ENCODE results near the gene RAPGEF1.

RAPGEF1 gene

GRCh38 chr9:131582466-131583336 is 157.2 kb downstream of the RAPGEF1 start:
- no peak for TF ChIP-seq CTCF (conservative IDR thresholded peaks at IDR 0.05; ENCODE audit: low read depth)
- ChIA-PET CTCF (interaction anchor here (1.0 kb wide), 1 partner anchor 158 kb away, joined by 4 read pairs; no protein-coding TSS in a partner anchor), POLR2A (ENCODE audit: low non-redundant PET) (no interaction called here)
- no peak overlapping the region for H3K27ac ChIP-seq
- no peak for DNase-seq (ENCODE audit: low spot score)

GRCh38 chr9:131582056-131582455 is 157.8 kb downstream of the RAPGEF1 start:
- ChIA-PET POLR2A (ENCODE audit: low non-redundant PET) (no interaction called here), CTCF (interaction anchor here (0.6 kb wide), 1 partner anchor 1579 kb away, joined by 6 read pairs; no protein-coding TSS in a partner anchor)
- H3K27ac ChIP-seq: no peak overlapping the region
- DNase-seq (ENCODE audit: low spot score): no peak
- no peak for TF ChIP-seq CTCF (conservative IDR thresholded peaks at IDR 0.05; ENCODE audit: low read depth)

GRCh38 chr9:131580358-131580757 is 159.5 kb downstream of the RAPGEF1 start:
- no peak for TF ChIP-seq CTCF (conservative IDR thresholded peaks at IDR 0.05; ENCODE audit: low read depth)
- ChIA-PET CTCF (no interaction called here), POLR2A (ENCODE audit: low non-redundant PET) (no interaction called here)
- no peak for DNase-seq (ENCODE audit: low spot score)
- H3K27ac ChIP-seq: no peak overlapping the region

- ChIA-PET CTCF (no interaction called here), POLR2A (ENCODE audit: low non-redundant PET) (no interaction called here)
- no peak for TF ChIP-seq CTCF (conservative IDR thresholded peaks at IDR 0.05; ENCODE audit: low read depth)
- DNase-seq (ENCODE audit: low spot score): no peak
- no peak overlapping the region for H3K27ac ChIP-seq
These were observed 160.1 kb downstream of the RAPGEF1 start for GRCh38 chr9:131579789-131580211.

GRCh38 chr9:131578731-131579504 is 161.0 kb downstream of the RAPGEF1 start:
- ChIA-PET POLR2A (ENCODE audit: low non-redundant PET) (no interaction called here), CTCF (interaction anchor here (0.5 to 0.7 kb wide), 3 partner anchors 12 to 1003 kb away, joined by 3 to 5 read pairs (median 3); partner anchors contain the start of gene BARHL1)
- no peak for DNase-seq (ENCODE audit: low spot score)
- H3K27ac ChIP-seq: no peak overlapping the region
- TF ChIP-seq CTCF (conservative IDR thresholded peaks at IDR 0.05; ENCODE audit: low read depth): no peak

GRCh38 chr9:131578021-131578420 is 161.9 kb downstream of the RAPGEF1 start:
- no peak for DNase-seq (ENCODE audit: low spot score)
- POLR2A ChIA-PET (ENCODE audit: low non-redundant PET): no interaction called here
- CTCF ChIA-PET: no interaction called here
- 0 out of 2 replicates have a peak overlapping the region, but pooled peaks have one; percentile 1 for H3K27ac ChIP-seq
- TF ChIP-seq CTCF (conservative IDR thresholded peaks at IDR 0.05; ENCODE audit: low read depth): no peak

All from RWPE1 (cell line).